Measurements from ENCODE around the gene TNNC1. TPM values are rescaled to one million over a fixed set of nuclear protein-coding genes. Genes with fewer than 3 reads are reported as not detected.

The TNNC1 gene
- total and polyA plus RNA-seq, 2 of the 13 experiments (the other 11 are each of a cell fraction or from before 2014, with no cell fraction given) = 11.8 to 36.4 TPM

- H3K79me2 ChIP-seq (ENCODE audit: insufficient read depth, low read length) = no peaks in the 10 kb centered on the region
- BruUV-seq (replicated peaks) = no TSS peak
- peaks cover 16 to 36% of the 10 kb centered on the region in 2 experiments for H3K36me3 ChIP-seq (replicated peaks in 1 of 2; ENCODE audit: control insufficient read depth in 1 of 2, insufficient read depth in 2 of 2, low read length in 2 of 2)
- intact Hi-C loops (cut with micrococcal nuclease; ENCODE audit: unreplicated experiment) = no loop called here
- no peak overlapping the region for H2AFZ ChIP-seq (ENCODE audit: low read length)
- no peak overlapping the region for H3K27ac ChIP-seq (ENCODE audit: extremely low read length, insufficient read depth, low read length)
- H3K27me3 ChIP-seq (ENCODE audit: control insufficient read depth in 1 of 2, insufficient read depth in 2 of 2, low read length in 2 of 2) = no peaks in the 10 kb centered on the region
- no peak overlapping the region for H3K9ac ChIP-seq (ENCODE audit: insufficient read depth, low read depth, low read length)
- FAIRE-seq (no peak), DNase-seq (ENCODE audit: low spot score) (no peak), ATAC-seq (no peak)
- POLR2A ChIA-PET = no interaction called here
- TF ChIP-seq BRD4 (CRISPR knock-in tag; IDR thresholded peaks at IDR 0.05) = no peak
- TF ChIP-seq SIN3B (IDR thresholded peaks at IDR 0.05; ENCODE audit: low read length) = no peak
- TF ChIP-seq ZNF556 (CRISPR knock-in tag; IDR thresholded peaks at IDR 0.05; ENCODE audit: borderline replicate concordance) = no peak
- no peak for TF ChIP-seq RBAK (CRISPR knock-in tag; IDR thresholded peaks at IDR 0.05)
- TF ChIP-seq ZNF205 (CRISPR knock-in tag; IDR thresholded peaks at IDR 0.05) = no peak
- TF ChIP-seq KAT2B (IDR thresholded peaks at IDR 0.05; ENCODE audit: borderline replicate concordance, low read depth, low read length) = no peak
- TF ChIP-seq, protein P1, sequence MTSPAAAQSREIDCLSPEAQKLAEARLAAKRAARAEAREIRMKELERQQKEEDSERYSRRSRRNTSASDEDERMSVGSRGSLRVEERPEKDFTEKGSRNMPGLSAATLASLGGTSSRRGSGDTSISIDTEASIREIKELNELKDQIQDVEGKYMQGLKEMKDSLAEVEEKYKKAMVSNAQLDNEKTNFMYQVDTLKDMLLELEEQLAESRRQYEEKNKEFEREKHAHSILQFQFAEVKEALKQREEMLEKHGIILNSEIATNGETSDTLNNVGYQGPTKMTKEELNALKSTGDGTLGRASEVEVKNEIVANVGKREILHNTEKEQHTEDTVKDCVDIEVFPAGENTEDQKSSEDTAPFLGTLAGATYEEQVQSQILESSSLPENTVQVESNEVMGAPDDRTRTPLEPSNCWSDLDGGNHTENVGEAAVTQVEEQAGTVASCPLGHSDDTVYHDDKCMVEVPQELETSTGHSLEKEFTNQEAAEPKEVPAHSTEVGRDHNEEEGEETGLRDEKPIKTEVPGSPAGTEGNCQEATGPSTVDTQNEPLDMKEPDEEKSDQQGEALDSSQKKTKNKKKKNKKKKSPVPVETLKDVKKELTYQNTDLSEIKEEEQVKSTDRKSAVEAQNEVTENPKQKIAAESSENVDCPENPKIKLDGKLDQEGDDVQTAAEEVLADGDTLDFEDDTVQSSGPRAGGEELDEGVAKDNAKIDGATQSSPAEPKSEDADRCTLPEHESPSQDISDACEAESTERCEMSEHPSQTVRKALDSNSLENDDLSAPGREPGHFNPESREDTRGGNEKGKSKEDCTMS (CRISPR knock-in tag; conservative IDR thresholded peaks at IDR 0.05) = no peak
- TF ChIP-seq, protein P2, sequence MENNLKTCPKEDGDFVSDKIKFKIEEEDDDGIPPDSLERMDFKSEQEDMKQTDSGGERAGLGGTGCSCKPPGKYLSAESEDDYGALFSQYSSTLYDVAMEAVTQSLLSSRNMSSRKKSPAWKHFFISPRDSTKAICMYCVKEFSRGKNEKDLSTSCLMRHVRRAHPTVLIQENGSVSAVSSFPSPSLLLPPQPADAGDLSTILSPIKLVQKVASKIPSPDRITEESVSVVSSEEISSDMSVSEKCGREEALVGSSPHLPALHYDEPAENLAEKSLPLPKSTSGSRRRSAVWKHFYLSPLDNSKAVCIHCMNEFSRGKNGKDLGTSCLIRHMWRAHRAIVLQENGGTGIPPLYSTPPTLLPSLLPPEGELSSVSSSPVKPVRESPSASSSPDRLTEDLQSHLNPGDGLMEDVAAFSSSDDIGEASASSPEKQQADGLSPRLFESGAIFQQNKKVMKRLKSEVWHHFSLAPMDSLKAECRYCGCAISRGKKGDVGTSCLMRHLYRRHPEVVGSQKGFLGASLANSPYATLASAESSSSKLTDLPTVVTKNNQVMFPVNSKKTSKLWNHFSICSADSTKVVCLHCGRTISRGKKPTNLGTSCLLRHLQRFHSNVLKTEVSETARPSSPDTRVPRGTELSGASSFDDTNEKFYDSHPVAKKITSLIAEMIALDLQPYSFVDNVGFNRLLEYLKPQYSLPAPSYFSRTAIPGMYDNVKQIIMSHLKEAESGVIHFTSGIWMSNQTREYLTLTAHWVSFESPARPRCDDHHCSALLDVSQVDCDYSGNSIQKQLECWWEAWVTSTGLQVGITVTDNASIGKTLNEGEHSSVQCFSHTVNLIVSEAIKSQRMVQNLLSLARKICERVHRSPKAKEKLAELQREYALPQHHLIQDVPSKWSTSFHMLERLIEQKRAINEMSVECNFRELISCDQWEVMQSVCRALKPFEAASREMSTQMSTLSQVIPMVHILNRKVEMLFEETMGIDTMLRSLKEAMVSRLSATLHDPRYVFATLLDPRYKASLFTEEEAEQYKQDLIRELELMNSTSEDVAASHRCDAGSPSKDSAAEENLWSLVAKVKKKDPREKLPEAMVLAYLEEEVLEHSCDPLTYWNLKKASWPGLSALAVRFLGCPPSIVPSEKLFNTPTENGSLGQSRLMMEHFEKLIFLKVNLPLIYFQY (CRISPR knock-in tag; IDR thresholded peaks at IDR 0.05; ENCODE audit: borderline replicate concordance) = no peak
- no peak for TF ChIP-seq TOE1 (CRISPR knock-in tag; IDR thresholded peaks at IDR 0.05)
- no peak for TF ChIP-seq ZNF234 (CRISPR knock-in tag; conservative IDR thresholded peaks at IDR 0.05)
- TF ChIP-seq ZSCAN20 (CRISPR knock-in tag; IDR thresholded peaks at IDR 0.05; ENCODE audit: borderline replicate concordance) = no peak
- TF ChIP-seq ZNF567 (CRISPR knock-in tag; IDR thresholded peaks at IDR 0.05; ENCODE audit: borderline replicate concordance) = no peak
- no peak for TF ChIP-seq ZNF644 (CRISPR knock-in tag; IDR thresholded peaks at IDR 0.05; ENCODE audit: low read depth)
- TF ChIP-seq HOXD1 (CRISPR knock-in tag; IDR thresholded peaks at IDR 0.05) = no peak
- no peak for TF ChIP-seq TRIM24 (CRISPR knock-in tag; IDR thresholded peaks at IDR 0.05)
- WGBS (ENCODE audit: low lambda C conversion rate) = 92% methylated on average over 9 of the region's 23 CpGs
- H4K20me1 ChIP-seq (ENCODE audit: insufficient read depth, low read length) = no peaks in the 10 kb centered on the region; the same call in 1 of the 2 replicates
- no peak overlapping the region for H3K4me2 ChIP-seq (ENCODE audit: low read depth, low read length)
- CTCF ChIA-PET (ENCODE audit: low intra/inter-chr PET ratio, low total read pairs) = no interaction called here
- no peak overlapping the region for H3K4me3 ChIP-seq (replicated peaks in 1 of 3; ENCODE audit: insufficient read depth in 1 of 3, low read depth in 2 of 3, low read length in 3 of 3)
- H3K4me1 ChIP-seq (ENCODE audit: insufficient read depth, low read length) = peaks cover 12% of the 10 kb centered on the region
- in situ Hi-C loops (cut with HindIII; ENCODE audit: extremely low pct_ligation_motif_present, low pct_unique_long_range_greater_than_20kb) = no loop called here
- H3K9me3 ChIP-seq (ENCODE audit: low read length) = no peaks in the 10 kb centered on the region
Measured at GRCh38 chr3:52490939-52491526, 37.2 kb upstream of the TNNC1 start.

Data from HepG2 (cell line).